ENCODE data around the gene TCTN1.

TCTN1 gene

DNA sequence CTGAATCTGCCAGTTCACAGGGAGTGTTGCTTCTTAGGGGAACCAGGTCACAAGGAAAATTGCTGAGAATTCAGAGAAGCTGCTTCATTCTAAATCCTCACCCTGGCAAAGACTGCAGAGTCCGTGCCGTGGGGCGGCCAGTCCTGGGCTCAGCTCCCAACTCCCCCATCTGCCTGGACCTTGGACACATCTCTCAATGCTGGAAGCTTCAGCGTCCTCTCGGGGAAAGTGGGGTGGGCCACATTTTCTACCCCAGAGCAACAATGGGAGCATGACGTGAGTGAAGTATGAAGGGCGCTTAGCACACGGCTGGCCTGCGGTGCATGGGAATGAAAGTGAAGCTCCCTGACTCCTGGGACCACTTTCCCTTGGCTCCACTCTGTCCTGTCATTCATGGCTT is 43.8 kb downstream of the TCTN1 start:
- no peaks in the 10 kb centered on the region for H3K9me2 ChIP-seq (replicated peaks; ENCODE audit: insufficient read depth, low read length)
- H3K4me2 ChIP-seq (ENCODE audit: low read depth, low read length, poor library complexity, severe bottlenecking): peak overlapping the region; percentile 82
- H2AFZ ChIP-seq (ENCODE audit: low read depth, low read length, severe bottlenecking): no peak overlapping the region
- H4K20me1 ChIP-seq (ENCODE audit: low read depth, low read length): no peaks in the 10 kb centered on the region
- TF ChIP-seq CTCF (IDR thresholded peaks at IDR 0.05; ENCODE audit: insufficient read depth, low read length, poor library complexity, severe bottlenecking) (no peak), EZH2phosphoT487 (conservative IDR thresholded peaks at IDR 0.05; ENCODE audit: low read length) (no peak)
- peak overlapping the region; percentile 89; the same call in 1 of the 2 replicates for H3K9ac ChIP-seq (ENCODE audit: low read length)
- H3K9me3 ChIP-seq (ENCODE audit: insufficient read depth, low read length): no peaks in the 10 kb centered on the region
- peaks cover 56% of the 10 kb centered on the region for H3K79me2 ChIP-seq (ENCODE audit: insufficient read depth, low read length)
- peaks cover 21% of the 10 kb centered on the region for H3F3A ChIP-seq (ENCODE audit: insufficient read depth)
- H3K4me3 ChIP-seq (ENCODE audit: insufficient read depth, low read length, poor library complexity, severe bottlenecking): no peak overlapping the region
- H3K27ac ChIP-seq (ENCODE audit: low read depth, low read length): peak overlapping the region; percentile 94
- no peaks in the 10 kb centered on the region for H3K27me3 ChIP-seq (ENCODE audit: low read length)
- H3K36me3 ChIP-seq (ENCODE audit: low read length): peaks cover 10% of the 10 kb centered on the region

GRCh38 chr12:110658242-110658641 is 44.3 kb downstream of the TCTN1 start:
- H3K36me3 ChIP-seq (ENCODE audit: low read length): peaks cover 8% of the 10 kb centered on the region
- H3K27me3 ChIP-seq (ENCODE audit: low read length): no peaks in the 10 kb centered on the region
- H3K27ac ChIP-seq (ENCODE audit: low read depth, low read length): peak overlapping the region; percentile 94
- no peak overlapping the region for H3K4me3 ChIP-seq (ENCODE audit: insufficient read depth, low read length, poor library complexity, severe bottlenecking)
- H4K20me1 ChIP-seq (ENCODE audit: low read depth, low read length): no peaks in the 10 kb centered on the region
- peak overlapping the region; percentile 89 for H3K9ac ChIP-seq (ENCODE audit: low read length)
- H2AFZ ChIP-seq (ENCODE audit: low read depth, low read length, severe bottlenecking): no peak overlapping the region
- peaks cover 51% of the 10 kb centered on the region for H3K79me2 ChIP-seq (ENCODE audit: insufficient read depth, low read length)
- no peak for TF ChIP-seq CTCF (IDR thresholded peaks at IDR 0.05; ENCODE audit: insufficient read depth, low read length, poor library complexity, severe bottlenecking)
- no peak for TF ChIP-seq EZH2phosphoT487 (conservative IDR thresholded peaks at IDR 0.05; ENCODE audit: low read length)
- no peaks in the 10 kb centered on the region for H3K9me3 ChIP-seq (ENCODE audit: insufficient read depth, low read length)
- no peaks in the 10 kb centered on the region for H3K9me2 ChIP-seq (replicated peaks; ENCODE audit: insufficient read depth, low read length)
- H3K4me2 ChIP-seq (ENCODE audit: low read depth, low read length, poor library complexity, severe bottlenecking): peak overlapping the region; percentile 82
- H3F3A ChIP-seq (ENCODE audit: insufficient read depth): peaks cover 21% of the 10 kb centered on the region

GRCh38 chr12:110658878-110659277 is 44.9 kb downstream of the TCTN1 start:
- no peaks in the 10 kb centered on the region for H4K20me1 ChIP-seq (ENCODE audit: low read depth, low read length)
- no peak overlapping the region for H2AFZ ChIP-seq (ENCODE audit: low read depth, low read length, severe bottlenecking)
- no peaks in the 10 kb centered on the region for H3K27me3 ChIP-seq (ENCODE audit: low read length)
- no peaks in the 10 kb centered on the region for H3K9me3 ChIP-seq (ENCODE audit: insufficient read depth, low read length)
- no peaks in the 10 kb centered on the region for H3K9me2 ChIP-seq (replicated peaks; ENCODE audit: insufficient read depth, low read length)
- H3K9ac ChIP-seq (ENCODE audit: low read length): peak overlapping the region; percentile 89
- peaks cover 26% of the 10 kb centered on the region for H3F3A ChIP-seq (ENCODE audit: insufficient read depth)
- peak overlapping the region; percentile 94 for H3K27ac ChIP-seq (ENCODE audit: low read depth, low read length)
- peak overlapping the region; percentile 82 for H3K4me2 ChIP-seq (ENCODE audit: low read depth, low read length, poor library complexity, severe bottlenecking)
- peaks cover 7% of the 10 kb centered on the region for H3K36me3 ChIP-seq (ENCODE audit: low read length)
- H3K79me2 ChIP-seq (ENCODE audit: insufficient read depth, low read length): peaks cover 50% of the 10 kb centered on the region
- H3K4me3 ChIP-seq (ENCODE audit: insufficient read depth, low read length, poor library complexity, severe bottlenecking): peak overlapping the region; percentile 4
- TF ChIP-seq EZH2phosphoT487 (conservative IDR thresholded peaks at IDR 0.05; ENCODE audit: low read length): no peak

DNA sequence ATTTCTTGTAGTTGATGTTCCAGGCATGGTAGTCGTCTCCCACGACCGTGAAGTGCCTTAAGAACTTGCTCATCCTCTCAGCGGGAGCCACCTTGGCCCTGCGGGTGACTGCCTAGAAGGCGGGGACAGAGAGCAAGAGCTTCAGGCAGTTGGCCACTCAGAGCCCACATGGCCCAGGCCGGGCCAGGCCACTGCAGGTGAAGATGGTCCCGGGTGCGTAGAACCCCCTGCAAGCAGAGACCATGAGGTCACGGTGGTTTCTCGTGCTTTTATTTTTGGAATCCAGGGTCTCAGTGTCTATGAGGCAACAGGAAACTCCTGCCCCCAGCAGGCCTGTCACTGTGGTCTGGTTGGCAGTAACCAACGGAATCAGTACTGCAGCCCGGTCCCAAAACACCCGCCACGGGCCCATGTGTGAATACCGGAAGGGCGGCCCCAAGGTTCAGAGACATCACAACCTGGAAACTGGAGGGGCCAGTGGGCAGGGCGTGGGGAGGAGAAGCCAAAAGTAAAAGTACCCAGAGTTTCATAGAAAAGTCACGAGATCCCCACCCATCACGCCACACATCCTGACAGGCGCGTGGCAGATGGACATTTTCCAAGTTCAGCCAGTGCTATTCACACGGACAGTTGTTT is 47.5 kb downstream of the TCTN1 start:
- Histone ChIP-seq H3K27ac (ENCODE audit: low read depth, low read length) (peak overlapping the region; percentile 94), H3K79me2 (ENCODE audit: insufficient read depth, low read length) (peaks cover 46% of the 10 kb centered on the region), H2AFZ (ENCODE audit: low read depth, low read length, severe bottlenecking) (no peak overlapping the region), H3K4me2 (ENCODE audit: low read depth, low read length, poor library complexity, severe bottlenecking) (peak overlapping the region; percentile 82), H3K9ac (ENCODE audit: low read length) (peak overlapping the region; percentile 89), H3K9me2 (replicated peaks; ENCODE audit: insufficient read depth, low read length) (no peaks in the 10 kb centered on the region), H3K27me3 (ENCODE audit: low read length) (no peaks in the 10 kb centered on the region), H3K9me3 (ENCODE audit: insufficient read depth, low read length) (no peaks in the 10 kb centered on the region), H4K20me1 (ENCODE audit: low read depth, low read length) (no peaks in the 10 kb centered on the region), H3F3A (ENCODE audit: insufficient read depth) (peaks cover 34% of the 10 kb centered on the region), H3K4me3 (ENCODE audit: insufficient read depth, low read length, poor library complexity, severe bottlenecking) (peak overlapping the region; percentile 59), H3K36me3 (ENCODE audit: low read length) (peaks cover 5% of the 10 kb centered on the region)
- TF ChIP-seq CTCF (IDR thresholded peaks at IDR 0.05; ENCODE audit: insufficient read depth, low read length, poor library complexity, severe bottlenecking) (no peak), EZH2phosphoT487 (conservative IDR thresholded peaks at IDR 0.05; ENCODE audit: low read length) (no peak)
